GM12874 (cell line): Measurements from ENCODE around the gene DOHH.

Source experiments
- CTCF ChIP-seq: IDR thresholded peaks from 2 replicates; pipeline ENCODE4 v1.5.1; 2011; ENCODE audit warnings: low read depth, mild to moderate bottlenecking, control low read depth, low read length, moderate library complexity; ENCODE audit not compliant: insufficient read depth

DOHH gene

GRCh38 chr19:3537438-3538240 is 37.2 kb upstream of the DOHH start:
- no peak for TF ChIP-seq CTCF

GRCh38 chr19:3537101-3537437 is 36.6 kb upstream of the DOHH start:
- no peak for TF ChIP-seq CTCF

GRCh38 chr19:3536429-3537100 is 36.1 kb upstream of the DOHH start:
- TF ChIP-seq CTCF = no peak

GRCh38 chr19:3535981-3536380 is 35.5 kb upstream of the DOHH start:
- no peak for TF ChIP-seq CTCF

- TF ChIP-seq CTCF = no peak
Measured at GRCh38 chr19:3535563-3535965, 35.1 kb upstream of the DOHH start.

- TF ChIP-seq CTCF = no peak
Measured at GRCh38 chr19:3535235-3535535, 34.7 kb upstream of the DOHH start.

GRCh38 chr19:3534375-3535234 is 34.1 kb upstream of the DOHH start:
- TF ChIP-seq CTCF = no peak
